Pancreas (tissue), 10 donors: ENCODE results near the gene SLC25A41. TPM values are rescaled to one million over a fixed set of nuclear protein-coding genes. Genes with fewer than 3 reads are reported as not detected.

ENCODE experiments used
- ATAC-seq, 4 donors: fragments of 200-7000 bp; cut with Tn5 transposase; one replicate each; pipeline versions ENCODE4 v1.8.0 to v1.9.1; 2020; ENCODE audit warnings: mild to moderate bottlenecking in 4 of 4, moderate library complexity in 4 of 4
- DNase-seq, 6 donors: peaks; one replicate each; pipeline ENCODE4 v3.0.0-alpha.2; 2020
- FAIRE-seq: peaks from 2 replicates; lab custom pipeline; 2012; peaks lifted over from hg19 to GRCh38; lab: Jason Lieb, UNC
- H3K27ac ChIP-seq, 4 donors: fragments of 200-600 bp; sonication (generic); 1 replicate in 3 of 4; 2 replicates in 1 of 4; pipeline versions ENCODE4 v1.5.0 to v1.8.0; 2020
- H3K27me3 ChIP-seq, 4 donors: fragments of 200-600 bp; one replicate each; pipeline ENCODE4 v1.8.0; 2021
- H3K36me3 ChIP-seq, 3 donors: fragments of 200-600 bp; sonication (generic) in 1 of 3; one replicate each; pipeline versions ENCODE4 v1.5.0 to v1.8.0; 2020 to 2021
- H3K4me1 ChIP-seq, 3 donors: fragments of 200-600 bp; one replicate each; pipeline ENCODE4 v1.8.0; 2021
- H3K4me3 ChIP-seq, 4 donors: fragments of 200-600 bp; sonication (generic) in 2 of 4; one replicate each; pipeline versions ENCODE4 v1.5.0 to v1.8.0; 2020 to 2021
- H3K9me3 ChIP-seq, 4 donors: fragments of 200-600 bp; one replicate each; pipeline ENCODE4 v1.8.0; 2021
- WGBS, 2 donors: extraction: QIAGEN DNeasy Blood & Tissue Kit; methylation state at CpG; one replicate each; pipeline ENCODE4 v1.1.7; 2013; 5-methylcytosine and 5-hydroxymethylcytosine counted together
- intact Hi-C, 3 donors: fragments of 100-400 bp; cut with DNase I; formaldehyde crosslinking; loops; one replicate each; pipeline versions ENCODE4 v1.11.1 to v1.14.2; 2022
- polyA plus RNA-seq, 2 donors: library from polyadenylated mRNA; stranded (reverse); fragments of 200-250 nt; gene quantifications; one replicate each; pipeline ENCODE4 v1.2.3, GENCODE V29; 2013
- total RNA-seq, 6 donors: library from RNA; stranded (reverse); fragmentation: NEBNext Ultra II Directional in 4 of 6; extraction: Animal tissue kit (Norgen Biotek cat#: 25700) in 4 of 6; gene quantifications; one replicate each; pipeline versions ENCODE4 v1.2.1 to v1.2.4, GENCODE V29; 2021 to 2023
- TF ChIP-seq, protein P1 (sequence below), 4 donors: fragments of 200-600 bp; sonication (generic) in 3 of 4; IDR thresholded peaks; one replicate each; pipeline versions ENCODE4 v1.5.0 to v1.8.0; 2021; ENCODE audit warnings: antibody characterized with exemption in 4 of 4
- donor health status: healthy with polysubstance abuse.
- donor health status: DM: no; HTN: no; CAD: no; lungs with moderate emphysema.
- donor health status: DM: no; HTN: no; CAD: no.
- donor health status: control.
- donor health status: control.
- donor health status: Bipolar disorder and iron deficiency.
- donor health status: DM: yes; HTN: yes; CAD: no.
- donor health status: DM: no; HTN: no; CAD: no.
- donor health status: DM: no; HTN: no; CAD: no.
- donor health status: DM: yes; HTN: yes; CAD: no.

SLC25A41 gene
- total and polyA plus RNA-seq, 8 donors: 0.12 to 0.91 (median 0.18) TPM; not detected in 2

DNA sequence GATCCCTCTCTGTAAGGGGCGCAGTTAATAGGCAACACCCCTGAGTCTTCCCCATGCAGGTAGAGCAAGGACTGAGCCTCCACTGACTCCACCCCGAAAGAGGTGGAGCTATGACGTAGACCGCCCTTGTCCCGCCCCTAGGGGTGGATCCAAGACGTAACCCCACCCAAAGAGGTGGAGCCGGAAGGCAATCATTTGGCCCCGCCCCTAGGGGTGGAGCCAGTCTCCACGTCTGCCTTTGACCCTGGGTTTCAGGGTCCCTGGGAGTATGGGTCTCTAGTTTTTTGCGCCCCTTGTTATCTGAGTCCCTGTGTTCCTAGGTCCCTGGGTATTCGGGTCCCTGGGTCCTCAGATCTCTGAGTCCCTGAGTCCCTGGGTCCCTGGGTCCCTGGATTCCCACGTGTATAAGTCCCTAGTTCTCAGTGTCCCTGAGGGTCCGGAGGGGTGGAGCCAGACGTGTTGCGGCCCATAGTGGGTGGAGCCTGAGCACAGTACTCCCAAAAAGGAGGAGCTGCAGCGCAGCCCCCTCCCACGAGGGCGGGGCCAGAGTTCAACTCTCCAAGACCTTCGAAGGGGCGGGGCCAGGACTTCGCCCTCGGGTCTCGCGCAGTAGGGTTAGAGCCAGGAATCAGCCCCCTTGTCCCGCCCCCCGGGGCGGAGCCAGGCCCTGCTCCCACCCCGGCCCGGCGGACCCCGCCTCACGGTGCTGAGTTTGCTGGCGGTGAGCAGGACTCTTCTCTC is 42.8 kb upstream of the SLC25A41 start:
- H3K4me1 ChIP-seq: peaks cover 0 to 15% (median 10%) of the 10 kb centered on the region in 3 donors
- no peaks in the 10 kb centered on the region for H3K27me3 ChIP-seq
- no peak for FAIRE-seq
- TF ChIP-seq, protein P1, sequence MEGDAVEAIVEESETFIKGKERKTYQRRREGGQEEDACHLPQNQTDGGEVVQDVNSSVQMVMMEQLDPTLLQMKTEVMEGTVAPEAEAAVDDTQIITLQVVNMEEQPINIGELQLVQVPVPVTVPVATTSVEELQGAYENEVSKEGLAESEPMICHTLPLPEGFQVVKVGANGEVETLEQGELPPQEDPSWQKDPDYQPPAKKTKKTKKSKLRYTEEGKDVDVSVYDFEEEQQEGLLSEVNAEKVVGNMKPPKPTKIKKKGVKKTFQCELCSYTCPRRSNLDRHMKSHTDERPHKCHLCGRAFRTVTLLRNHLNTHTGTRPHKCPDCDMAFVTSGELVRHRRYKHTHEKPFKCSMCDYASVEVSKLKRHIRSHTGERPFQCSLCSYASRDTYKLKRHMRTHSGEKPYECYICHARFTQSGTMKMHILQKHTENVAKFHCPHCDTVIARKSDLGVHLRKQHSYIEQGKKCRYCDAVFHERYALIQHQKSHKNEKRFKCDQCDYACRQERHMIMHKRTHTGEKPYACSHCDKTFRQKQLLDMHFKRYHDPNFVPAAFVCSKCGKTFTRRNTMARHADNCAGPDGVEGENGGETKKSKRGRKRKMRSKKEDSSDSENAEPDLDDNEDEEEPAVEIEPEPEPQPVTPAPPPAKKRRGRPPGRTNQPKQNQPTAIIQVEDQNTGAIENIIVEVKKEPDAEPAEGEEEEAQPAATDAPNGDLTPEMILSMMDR (IDR thresholded peaks at IDR 0.05): no peak
- no peaks in the 10 kb centered on the region for H3K36me3 ChIP-seq
- 8 to 11% methylated on average over 31 to 33 of the region's 33 CpGs for WGBS, 2 donors
- intact Hi-C loops: no loop called here
- peak; percentile 80 to 94 (median 90) for ATAC-seq
- H3K27ac ChIP-seq: no peak overlapping the region
- no peaks in the 10 kb centered on the region for H3K9me3 ChIP-seq
- peak overlapping the region; percentile 10 to 40 (median 18) for H3K4me3 ChIP-seq
- DNase-seq: peak; percentile 83 to 96 (median 92)

DNA sequence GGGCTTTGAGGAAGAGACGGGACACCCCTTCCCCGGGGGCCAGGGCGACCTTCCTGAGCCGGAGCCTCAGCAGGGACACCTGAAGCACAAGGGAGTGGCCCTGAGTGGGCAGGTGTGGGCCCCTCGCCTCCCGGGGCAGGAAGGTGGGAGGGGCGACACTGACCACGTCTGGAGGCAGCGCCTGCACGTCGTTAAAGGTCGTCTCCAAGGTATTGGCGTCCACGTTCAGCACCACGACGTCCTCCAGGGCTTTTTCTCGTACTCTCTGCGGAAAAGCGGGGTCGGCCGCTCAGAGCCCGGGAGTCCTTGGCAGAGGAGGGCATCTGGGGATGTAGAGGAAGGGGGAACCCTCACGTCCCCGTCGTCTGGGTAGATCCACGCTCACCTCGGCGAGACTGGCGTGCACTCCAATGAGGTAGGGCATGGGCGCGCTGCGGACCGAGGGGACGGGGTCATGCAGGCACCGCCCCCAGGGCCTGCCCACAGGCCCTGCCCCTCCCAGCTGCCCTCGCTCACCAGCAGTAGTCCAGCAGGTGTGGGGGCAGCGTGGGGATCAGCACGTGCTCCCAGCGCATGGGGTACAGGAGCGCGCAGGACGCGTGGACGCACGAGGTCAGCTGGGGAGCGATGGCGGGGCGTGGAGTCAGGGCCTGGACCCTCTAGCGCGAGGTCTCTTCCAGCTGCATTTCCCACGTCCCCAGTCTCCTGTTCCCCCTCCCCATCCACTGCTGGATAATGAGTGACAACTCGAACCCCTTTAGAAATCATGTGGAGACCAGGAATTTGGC is 42.0 kb upstream of the SLC25A41 start:
- no peak for FAIRE-seq
- peak in 5 of 6 donors; percentile 30 to 74 (median 38) for DNase-seq

DNA sequence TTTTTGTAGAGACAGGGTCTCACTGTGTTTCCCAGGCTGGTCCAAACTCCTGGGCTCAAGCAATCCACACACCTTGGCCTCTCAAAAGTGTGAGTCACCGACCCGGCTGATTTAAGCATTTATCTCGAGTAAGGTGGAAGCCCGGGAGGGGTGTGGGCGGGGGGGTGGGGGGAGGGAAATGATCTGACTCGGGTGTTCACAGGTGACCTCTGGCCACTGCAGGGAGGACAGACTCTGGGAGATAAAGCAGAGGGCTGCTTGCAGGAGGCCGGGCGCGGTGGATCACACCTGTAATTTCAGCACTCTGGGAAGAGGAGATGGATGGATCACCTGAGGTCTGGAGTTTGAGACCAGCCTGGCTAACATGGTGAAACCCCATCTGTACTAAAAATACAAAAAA is 40.1 kb upstream of the SLC25A41 start:
- H3K27me3 ChIP-seq: no peaks in the 10 kb centered on the region
- intact Hi-C loops: no loop called here
- H3K36me3 ChIP-seq: no peaks in the 10 kb centered on the region
- DNase-seq (peak in 2 of 6 donors; percentile 40 to 47), FAIRE-seq (no peak), ATAC-seq (peak in 2 of 4 donors; percentile 5 to 27)
- H3K27ac ChIP-seq: no peak overlapping the region
- no peak overlapping the region for H3K4me3 ChIP-seq
- TF ChIP-seq, protein P1 (IDR thresholded peaks at IDR 0.05): no peak
- H3K9me3 ChIP-seq: no peaks in the 10 kb centered on the region
- peaks cover 0 to 15% (median 10%) of the 10 kb centered on the region in 3 donors for H3K4me1 ChIP-seq
- WGBS, 2 donors: 28 to 30% methylated on average over 9 of the region's 9 CpGs

More for the DNA sequence above, 42.0 kb upstream of the SLC25A41 start:
- TF ChIP-seq, protein P1 (IDR thresholded peaks at IDR 0.05): no peak
- peaks cover 0 to 15% (median 10%) of the 10 kb centered on the region in 3 donors for H3K4me1 ChIP-seq
- H3K27ac ChIP-seq: no peak overlapping the region
- intact Hi-C loops: no loop called here
- no peaks in the 10 kb centered on the region for H3K36me3 ChIP-seq
- no peaks in the 10 kb centered on the region for H3K9me3 ChIP-seq
- H3K27me3 ChIP-seq: no peaks in the 10 kb centered on the region
- peak overlapping the region in 2 of 4 donors; percentile 24 to 40 for H3K4me3 ChIP-seq
- WGBS, 2 donors: 18 to 19% methylated on average over 49 to 52 of the region's 52 CpGs
- peak in 2 of 4 donors; percentile 5 to 37 for ATAC-seq

DNA sequence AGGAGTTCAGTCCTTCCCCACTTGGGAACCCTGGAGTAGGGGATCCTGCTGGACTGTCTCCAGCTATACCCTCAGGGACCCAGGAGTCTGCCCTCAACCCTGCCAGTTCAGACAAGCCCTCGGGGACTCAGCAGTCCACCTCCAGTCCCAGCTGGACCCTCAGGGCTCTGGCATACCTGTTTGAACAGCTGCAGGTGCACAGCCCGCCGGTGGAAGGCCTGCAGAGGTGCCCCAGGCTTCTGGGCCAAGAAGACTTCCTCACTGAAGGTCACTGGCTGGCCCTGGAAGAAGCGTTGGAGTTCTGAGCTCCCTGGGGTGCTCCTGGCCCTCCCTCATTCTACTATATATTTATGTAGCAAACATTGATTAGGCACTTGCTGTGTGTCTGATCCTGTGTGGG is 39.1 kb upstream of the SLC25A41 start:
- 24 to 33% methylated on average over 4 of the region's 4 CpGs for WGBS, 2 donors
- intact Hi-C loops: no loop called here
- no peak overlapping the region for H3K27ac ChIP-seq
- no peak overlapping the region for H3K4me3 ChIP-seq
- no peak for FAIRE-seq
- TF ChIP-seq, protein P1 (IDR thresholded peaks at IDR 0.05): no peak
- no peaks in the 10 kb centered on the region for H3K36me3 ChIP-seq
- H3K4me1 ChIP-seq: peaks cover 0 to 15% (median 10%) of the 10 kb centered on the region in 3 donors
- H3K9me3 ChIP-seq: no peaks in the 10 kb centered on the region
- peak in 3 of 4 donors; percentile 11 to 31 (median 26) for ATAC-seq
- peak in 3 of 6 donors; percentile 42 to 75 (median 56) for DNase-seq
- H3K27me3 ChIP-seq: no peaks in the 10 kb centered on the region
